ENCODE data around the gene UTP4.
A peak's percentile ranks its signal among the peaks of the same experiment; 100 is the strongest.

Gene UTP4

DNA sequence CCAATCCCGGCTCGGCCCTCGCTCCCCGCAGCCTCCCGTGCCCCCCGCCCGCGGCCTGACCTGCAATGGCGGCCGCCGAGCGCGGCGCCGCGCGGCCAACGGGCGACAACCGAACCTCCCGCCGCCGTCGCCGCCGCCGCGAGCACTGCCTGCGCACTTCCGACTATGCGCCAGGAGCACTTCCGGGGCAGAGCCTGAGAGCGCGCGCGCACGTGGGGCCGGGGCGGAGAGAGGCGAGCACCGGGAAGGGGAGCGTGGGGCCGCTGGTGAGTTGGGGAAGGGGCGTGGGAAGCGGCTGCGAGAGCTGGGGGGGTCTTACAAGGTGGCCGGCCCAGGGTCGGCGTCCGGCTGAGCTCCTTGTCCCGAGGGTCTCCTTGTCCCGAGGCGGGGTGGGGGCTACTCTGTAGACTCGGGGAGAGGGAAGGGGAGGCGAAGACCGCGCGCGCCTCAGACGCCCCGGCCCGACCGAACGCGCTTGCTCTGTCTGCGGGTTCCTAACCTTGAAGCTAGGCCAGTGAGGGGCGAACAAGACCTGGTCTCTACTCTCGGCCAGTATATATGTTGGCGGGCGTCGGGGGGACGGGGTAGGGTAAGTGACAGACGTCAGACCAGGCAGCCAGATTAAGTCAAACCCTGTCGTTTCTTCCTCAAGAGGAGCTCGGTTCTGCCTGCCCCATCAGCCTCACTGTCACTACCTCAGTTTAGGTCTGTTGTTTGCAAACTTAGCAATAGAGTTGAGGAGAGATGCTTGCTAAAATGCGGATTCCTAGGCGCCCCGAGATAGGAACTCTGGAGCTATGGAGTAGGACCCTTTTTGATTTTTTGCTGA, at the start of gene UTP4, which contains the start of gene CHTF8:
UTP4 (plus strand) TSS at position 226 of the 829 bp plus-strand sequence. CDS start 811 bp downstream, outside the sequence.
CHTF8 (minus strand) TSS at position 165 of the 829 bp plus-strand sequence. CDS start 11,130 bp downstream, outside the sequence.
- peak; percentile 38 to 89 (median 74) for DNase-seq

DNA sequence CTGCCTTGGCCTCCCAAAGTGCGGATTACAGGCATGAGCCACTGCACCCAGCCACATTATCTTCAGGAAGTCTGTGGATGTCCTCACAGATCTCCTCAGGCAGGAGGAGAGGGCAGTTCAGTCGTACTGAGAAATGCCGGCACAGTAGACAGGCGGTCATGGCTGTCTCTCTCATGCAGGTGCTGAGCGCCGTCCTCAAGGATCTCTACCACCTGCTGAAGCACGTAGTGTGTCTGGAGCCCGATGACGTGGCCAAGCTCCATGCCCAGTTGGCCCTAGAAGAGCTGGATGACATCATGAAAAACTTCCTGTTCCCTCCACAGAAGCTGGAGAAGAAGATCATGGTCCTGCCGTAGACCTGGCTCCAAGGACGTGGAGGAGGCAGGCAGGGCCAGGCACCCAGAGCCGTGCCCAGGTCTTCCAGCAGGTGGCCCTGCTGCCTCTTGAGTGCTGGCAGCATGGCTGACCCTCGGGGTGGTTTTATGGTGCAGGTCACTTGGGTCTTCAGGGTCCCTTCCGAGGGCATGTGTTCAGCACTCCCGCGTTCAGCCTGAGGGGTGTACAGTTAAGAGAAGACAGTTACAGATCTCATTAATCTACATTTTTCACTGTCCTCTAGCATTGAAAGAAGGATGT, 49.0 kb upstream of the UTP4 start:
- DNase-seq = no peak

DNA sequence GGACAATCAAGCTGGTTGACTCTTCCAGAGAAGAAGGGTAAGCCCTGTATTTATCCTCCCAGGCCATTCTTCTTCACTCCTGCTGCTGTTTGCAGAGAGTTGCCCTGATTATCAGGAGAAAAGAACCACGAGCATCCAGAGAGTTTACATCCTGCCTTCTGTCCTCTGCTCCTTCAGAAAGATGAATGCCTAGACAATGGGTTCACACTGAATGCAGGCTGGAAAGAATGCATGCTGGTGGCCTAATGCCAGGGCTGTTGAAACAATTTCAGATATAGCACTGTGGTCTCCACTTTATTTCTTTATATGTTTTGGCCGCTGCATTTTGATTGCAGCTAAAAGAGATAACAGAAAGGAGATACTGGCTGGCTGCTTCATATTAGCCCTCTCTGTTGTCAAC, 48.2 kb upstream of the UTP4 start:
- no peak for DNase-seq

DNA sequence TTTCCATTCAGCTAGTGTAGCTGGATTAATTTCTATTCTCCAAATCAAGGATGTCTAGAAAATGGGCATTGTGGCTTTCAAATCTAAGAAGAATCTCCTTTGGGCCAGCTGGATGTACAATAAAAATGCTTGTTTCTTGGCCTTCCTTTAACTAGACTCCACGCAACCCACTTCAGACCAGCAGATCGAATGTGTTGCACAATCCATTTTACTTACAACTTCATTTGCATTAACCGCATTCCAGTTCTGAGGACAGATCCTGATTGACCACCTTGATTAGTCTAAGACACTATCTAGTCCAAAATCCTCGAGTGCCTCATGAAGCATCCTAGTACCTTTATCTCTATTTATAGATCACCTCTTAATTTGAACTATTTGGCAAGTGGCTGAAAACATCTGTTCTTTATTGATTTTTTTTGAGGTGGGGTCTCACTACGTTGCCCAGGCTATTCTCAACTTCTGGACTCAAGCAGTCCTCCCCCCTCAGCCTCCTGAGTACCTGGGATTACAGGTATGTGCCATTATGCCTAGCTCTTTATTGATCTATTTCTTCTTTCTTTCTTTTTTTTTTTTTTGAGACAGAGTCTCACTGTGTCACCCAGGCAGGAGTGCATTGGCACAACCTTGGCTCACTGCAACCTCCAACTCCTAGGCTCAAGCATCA, 47.3 kb upstream of the UTP4 start:
- no peak for DNase-seq

DNA sequence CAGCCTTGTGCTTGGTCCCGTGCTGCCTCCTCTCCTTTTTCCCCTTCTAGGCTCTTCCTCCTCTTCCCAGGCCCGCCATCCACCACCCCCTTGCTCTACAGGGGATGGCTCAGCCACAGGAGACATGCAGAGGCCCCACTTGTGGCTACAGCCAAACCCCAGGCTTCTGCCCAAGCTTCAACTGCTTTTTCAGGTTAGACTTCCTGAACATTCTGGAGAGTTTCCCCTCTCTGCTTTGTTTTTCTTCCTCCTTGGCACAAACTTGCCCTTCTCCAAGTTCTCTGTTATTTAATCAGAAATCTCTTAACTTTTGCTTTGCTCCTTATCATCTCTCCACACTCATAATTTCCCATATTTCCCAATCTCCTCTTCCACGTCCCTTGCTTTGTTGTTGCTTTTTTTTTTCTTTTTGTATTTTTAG, 45.3 kb upstream of the UTP4 start:
- DNase-seq = no peak

DNA sequence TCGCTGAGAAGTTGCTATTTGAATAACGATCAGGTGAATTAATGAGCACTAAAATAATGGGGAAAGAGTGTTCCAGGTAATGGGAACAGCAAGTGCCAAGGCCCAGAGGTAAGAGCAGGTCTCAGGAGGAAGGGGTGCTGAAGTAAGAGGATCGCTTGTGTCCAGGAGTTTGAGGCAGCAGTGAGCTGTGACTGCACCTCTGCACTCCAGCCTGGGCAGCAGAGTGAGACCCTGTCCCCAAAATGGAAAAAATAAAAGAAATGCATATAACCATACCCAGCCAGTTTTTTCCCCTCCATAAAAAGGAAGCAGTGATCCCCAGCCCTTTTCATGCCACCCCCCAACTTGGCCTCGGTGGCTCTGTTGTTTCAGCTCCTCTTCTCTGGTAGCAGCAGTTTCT, 43.8 kb upstream of the UTP4 start:
- DNase-seq = no peak

DNA sequence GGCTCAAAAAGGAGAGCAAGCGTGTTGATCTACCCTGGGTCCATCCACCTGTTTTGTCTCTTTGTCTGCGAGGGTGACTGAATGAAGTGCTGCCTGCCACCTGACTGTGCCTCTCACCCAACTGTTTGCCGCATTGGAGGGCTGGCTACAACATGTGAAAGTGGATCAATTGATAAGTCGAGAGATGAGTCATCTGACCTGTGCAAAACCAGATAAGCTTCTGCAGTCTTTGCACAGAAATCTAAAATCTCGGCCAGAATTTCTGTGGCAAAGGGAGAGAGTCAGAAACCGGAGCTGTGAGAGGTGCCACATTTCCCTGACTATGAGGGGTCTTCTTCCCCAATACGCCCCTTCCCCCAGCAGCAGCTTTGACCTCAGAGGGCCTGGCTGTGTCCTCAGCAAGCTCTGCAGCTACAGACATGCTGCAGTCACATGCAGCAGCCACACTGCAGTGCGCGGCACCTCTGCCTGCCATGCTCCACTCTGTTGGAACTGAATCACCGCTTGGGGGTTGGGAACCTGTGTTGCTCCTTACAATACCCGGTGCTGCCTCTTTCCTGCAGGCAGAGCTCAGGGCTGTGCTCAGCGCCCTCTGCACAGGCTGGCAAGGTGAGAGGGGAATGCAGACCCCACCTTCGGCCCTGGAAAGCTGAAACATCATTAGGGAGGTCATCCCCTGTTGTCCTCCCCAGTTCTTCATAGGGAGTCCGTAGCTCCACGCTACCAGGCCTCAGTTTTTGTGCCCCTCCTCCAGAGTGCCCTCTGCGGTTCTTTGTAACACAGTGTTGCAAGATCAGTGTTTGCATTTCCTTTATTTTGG, 43.1 kb upstream of the UTP4 start:
- peak in 10 of 51 donors; percentile 9 to 39 (median 24) for DNase-seq

DNA sequence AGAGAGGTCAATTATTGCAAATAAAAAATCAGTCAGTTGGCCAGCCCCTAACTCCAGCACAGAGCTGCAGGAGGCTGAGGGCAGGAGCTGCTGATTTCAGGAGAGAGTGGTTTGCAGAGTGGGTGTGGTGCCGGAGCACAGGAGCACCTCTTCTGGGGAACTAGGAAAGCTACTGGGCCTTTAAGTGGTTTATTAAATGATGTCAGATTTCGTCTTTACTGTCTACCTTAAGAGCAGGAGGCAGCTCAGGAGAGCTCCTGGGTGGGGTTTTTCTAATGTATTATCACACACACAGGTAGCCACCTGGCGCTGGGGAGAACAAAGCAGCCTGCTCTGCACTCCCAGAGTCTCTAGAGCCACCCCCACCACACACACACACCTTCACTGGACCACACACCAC, 38.5 kb upstream of the UTP4 start:
- DNase-seq = no peak

DNA sequence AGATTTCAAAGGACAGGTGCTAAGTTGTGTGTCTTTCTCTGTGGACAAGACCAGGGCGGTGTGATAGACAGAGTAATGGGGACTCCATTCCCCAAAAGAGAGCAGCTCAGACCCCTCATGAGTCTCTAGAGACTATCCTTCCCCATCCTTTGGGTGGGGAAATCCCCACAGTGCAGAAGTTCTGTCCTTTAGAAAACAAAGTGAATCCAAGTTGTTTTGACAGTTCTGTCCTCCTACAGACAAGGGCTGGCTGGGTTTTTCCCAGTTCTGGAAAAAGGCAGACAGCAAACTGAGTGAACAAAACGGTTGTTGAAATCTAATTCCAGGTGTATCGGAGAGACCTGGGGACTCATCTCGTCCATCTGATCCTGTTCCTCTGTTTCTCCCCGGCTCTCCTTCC, 37.9 kb upstream of the UTP4 start:
- no peak for DNase-seq

DNA sequence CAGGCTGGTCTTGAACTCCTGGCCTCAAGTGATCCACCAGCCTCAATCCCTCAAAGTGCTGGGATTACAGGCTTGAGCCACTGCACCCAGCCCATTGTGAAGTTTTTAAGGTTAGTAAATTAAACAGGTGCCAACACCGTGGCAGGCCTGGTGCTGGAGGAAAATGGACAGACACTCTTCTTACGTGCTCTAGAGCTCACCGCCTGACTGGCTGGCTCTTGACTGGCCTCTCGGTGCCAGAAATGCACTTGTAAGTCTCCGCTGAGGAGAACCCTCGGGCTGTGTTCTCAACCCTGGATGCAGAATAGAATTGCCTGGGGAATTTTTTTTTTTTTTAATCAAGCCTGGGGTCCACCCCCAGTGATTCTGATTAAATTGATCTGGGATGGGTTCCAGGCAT, 37.3 kb upstream of the UTP4 start:
- DNase-seq = no peak

DNA sequence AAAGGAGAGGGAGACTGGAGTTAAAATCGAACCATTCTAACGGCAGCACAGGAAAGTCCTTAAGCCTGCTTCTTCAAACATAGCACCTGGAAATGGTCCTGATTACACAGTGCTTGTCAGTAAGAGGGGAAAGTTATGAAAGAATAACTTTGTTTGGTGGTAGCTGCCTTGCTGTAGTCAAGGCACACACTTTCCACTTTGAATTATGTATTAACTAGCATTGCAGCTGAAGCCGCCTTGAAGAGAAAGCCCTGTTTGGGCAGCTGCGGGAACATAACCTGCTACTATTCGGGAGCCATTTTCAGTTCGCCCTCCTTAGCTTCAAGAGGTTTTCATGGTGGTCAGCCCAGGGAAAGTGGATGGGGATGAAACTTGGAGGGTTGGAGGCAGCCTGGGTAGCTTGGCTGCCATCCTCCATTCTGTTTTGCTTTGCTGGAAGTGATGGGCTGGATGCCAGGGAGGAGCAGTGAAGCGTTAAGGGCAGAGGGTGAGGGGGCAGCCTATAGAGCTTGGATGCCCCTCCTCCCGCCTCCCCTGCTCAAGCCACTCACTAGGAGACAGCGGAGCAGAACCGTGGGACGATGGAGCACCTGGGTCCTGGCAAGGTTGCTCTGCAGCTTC, 32.3 kb upstream of the UTP4 start:
- no peak for DNase-seq

DNA sequence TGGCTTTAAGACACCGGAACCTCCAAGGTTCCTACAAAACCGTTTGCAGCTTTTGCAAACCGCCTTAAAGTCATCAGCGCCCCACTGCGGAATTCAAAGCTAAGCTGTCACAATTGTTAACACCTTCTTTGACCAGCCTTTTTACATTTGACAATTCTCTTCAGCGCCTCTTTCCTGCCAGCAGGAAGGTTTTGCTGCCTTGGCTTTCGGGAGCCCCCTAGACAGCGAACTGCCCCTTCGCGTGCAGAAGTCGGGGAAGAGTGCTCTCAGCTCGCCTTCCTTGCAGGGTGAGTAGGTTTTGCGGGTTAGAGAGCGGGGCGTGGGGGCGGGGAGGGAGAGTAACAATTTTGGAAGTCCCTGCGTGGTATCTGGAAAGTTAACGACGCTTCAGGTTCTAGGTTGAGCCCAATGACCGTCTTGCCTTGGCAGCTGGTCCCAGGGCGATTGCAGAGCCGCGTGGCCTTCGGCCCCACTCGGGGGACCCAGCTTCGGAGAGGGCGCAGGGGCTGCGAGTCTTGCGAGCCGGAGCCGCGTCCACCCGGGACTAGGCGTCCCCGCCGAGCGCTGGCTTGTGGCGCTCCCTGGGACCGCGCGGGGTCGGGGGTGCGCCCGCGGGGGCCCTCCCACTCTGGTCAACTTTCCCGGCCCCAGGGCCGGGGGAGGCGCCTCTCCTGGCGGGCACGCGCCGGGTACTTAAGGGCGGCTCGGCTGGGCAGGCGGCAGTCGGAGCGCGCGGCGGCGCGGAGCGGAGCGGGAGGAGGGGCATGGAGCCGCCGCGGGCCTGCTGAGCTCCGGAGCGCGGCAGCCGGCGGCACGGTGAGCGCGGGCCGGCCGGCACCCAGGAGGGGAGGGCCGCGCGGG, 26.7 kb upstream of the UTP4 start, which contains the start of gene HAS3:
HAS3 (plus strand) TSS at position 153 of the 861 bp plus-strand sequence. CDS start 3,743 bp downstream, outside the sequence.
- peak in 25 of 51 donors; percentile 9 to 61 (median 28) for DNase-seq

DNA sequence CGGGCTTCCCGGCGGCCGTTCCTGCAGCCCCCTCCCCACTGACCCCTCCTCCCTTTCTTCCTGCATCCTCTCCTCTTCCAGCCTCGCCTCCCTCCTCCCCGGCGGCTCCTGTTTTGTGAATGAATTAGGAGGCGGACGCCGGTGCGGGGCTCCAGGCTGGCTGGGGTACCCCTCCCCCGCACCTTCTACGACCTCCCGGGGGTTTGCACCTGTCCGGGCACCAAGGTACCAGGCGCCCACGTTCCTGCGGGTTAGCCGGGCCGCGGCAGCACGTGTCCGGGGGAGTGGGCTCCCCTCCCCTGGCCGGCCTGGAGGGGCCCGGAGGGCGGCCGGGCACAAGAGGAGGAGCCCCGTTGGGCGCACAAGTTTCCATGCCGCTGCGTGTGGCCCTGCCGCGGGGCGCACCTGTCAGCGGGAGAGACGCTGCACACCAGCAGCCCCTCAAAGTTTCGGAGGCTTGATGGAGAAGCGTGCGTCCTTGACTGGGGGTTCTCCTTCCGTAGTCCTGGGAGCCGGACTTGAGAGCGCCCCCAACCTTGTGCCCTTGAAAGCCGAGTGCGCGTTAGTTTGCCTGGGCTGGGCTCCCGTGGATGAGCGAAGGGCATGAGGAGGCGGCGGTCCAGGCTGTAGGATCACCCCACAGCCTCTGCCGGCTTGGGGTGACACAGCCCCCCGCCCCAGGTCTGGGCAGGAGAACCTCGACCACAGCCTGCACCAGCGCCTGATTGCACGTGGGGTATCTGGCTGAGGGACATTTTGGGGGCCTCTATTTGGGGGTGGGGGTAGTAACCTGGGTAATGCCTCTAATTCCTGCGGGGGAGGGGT, 25.7 kb upstream of the UTP4 start:
- DNase-seq = no peak

DNA sequence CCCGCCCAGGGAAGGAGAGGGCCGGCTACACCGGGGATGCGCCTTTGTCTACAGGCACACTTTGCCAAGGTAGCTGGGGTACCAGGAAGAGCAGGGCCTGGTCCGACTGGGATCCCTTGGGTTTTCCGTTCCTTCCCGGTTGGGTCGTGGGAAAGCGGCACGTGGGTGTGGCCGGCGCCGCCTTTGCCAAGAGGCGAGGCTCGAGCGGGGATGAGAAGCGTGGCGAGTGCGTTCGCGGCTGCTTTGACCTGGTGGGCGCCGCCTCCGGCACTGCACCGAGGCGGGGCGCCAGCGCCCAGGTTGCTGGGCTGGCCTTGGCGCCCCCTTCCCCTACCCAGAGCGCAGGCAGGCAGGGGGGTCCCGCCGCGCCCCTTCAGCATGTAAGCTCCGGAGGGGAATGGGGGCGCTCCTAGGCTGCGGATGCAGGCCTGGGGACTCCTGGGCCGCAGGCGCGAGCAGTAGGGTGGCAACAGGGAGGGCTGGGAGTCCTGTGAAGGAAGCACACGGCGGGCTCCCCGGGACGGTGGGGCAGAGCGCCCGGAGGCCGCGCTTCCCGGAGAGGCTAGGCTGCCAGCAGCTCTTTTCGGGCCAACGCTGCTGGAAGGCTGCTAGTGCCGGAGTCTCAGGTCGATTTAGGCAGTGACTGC, 25.0 kb upstream of the UTP4 start:
- DNase-seq = peak in 4 of 51 donors; percentile 15 to 30 (median 22)

DNA sequence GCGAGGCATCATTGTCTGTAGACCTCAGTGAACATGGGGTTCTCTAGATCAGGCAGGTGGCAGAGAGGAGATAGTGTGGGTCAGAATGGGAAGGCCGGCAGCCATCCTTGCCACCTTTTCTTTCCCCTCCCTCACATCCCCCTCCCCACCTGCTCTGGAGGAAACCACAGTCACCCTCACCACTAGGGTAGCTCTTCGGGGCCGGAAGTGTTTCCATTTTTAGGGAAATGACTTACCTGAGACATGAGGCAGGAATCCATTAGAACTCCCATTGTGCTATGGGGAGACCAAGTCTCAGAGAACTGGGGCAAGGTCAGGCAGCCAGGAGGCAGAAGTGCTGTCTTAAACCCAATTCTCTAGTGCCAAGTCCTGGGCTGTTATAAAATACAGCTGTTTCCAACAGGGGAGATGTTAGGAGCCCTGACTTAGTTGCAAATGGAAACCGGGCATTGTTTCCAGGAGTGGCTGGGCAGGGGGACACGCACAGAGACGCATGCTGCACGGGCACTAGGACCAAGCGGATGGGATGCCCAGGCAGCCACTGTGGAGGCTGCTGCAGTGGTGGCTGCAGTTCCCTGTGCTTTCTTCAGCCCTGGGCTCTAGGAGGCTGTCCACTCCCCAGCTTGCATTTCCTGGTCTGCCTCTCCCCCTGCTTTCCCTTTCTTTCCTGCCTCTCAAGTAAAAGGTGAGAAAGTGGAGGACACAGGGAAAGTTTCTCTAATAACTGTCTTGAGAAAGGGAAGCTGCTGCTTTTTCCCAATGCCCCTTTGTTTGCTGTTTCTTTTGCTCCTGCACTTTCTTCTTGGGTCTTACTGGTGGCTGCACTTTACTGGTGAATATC, 24.2 kb upstream of the UTP4 start:
- no peak for DNase-seq

DNA sequence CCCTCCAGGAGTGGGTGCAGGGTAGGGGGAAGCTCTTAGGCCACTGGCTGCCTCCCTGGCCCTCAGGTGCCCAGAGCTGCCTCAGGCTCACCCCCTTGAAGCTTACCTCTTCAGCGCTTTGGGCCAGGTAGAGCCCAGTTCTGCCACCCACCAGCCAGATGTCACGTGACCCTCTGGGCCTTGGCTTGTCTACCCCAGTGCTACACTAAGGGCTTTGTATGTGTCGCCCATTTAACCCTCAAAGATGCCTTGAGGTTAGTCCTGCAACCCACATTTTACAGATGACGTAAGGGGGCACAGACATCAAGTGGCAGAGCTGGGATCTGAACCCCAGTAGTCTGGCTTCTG, 23.6 kb upstream of the UTP4 start:
- no peak for DNase-seq

DNA sequence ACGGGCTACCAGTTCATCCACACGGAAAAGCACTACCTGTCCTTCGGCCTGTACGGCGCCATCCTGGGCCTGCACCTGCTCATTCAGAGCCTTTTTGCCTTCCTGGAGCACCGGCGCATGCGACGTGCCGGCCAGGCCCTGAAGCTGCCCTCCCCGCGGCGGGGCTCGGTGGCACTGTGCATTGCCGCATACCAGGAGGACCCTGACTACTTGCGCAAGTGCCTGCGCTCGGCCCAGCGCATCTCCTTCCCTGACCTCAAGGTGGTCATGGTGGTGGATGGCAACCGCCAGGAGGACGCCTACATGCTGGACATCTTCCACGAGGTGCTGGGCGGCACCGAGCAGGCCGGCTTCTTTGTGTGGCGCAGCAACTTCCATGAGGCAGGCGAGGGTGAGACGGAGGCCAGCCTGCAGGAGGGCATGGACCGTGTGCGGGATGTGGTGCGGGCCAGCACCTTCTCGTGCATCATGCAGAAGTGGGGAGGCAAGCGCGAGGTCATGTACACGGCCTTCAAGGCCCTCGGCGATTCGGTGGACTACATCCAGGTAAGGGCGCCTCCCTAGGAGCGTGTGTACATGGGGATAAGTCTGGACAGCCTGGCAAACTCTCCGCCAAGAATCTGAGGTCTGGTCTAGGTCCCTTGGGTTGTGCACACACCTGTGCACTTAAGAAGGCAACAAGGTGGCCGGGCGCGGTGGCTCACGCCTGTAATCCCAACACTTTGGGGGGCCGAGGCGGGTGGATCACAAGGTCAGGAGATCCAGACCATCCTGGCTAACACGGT, 22.8 kb upstream of the UTP4 start:
- no peak for DNase-seq
